Smooth muscle cell (in vitro differentiated cells): ENCODE results near the gene SPRYD7. TPM values are rescaled to one million over a fixed set of nuclear protein-coding genes. Genes with fewer than 3 reads are reported as not detected.

Source experiments
- DNase-seq: peaks from one replicate; lab custom pipeline; 2025; ENCODE audit not compliant: unreplicated experiment; lab: John Stamatoyannopoulos, UW
- H2AFZ ChIP-seq: fragments of 200-600 bp; sonication (generic); 2 replicates; pipeline ENCODE4 v1.6.0; 2016; ENCODE audit warnings: antibody characterized with exemption, low read depth, mild to moderate bottlenecking
- H3F3A ChIP-seq: fragments of 200-600 bp; sonication (generic); 2 replicates; pipeline ENCODE4 v1.6.0; 2017; ENCODE audit warnings: antibody characterized with exemption, low read depth
- H3K27ac ChIP-seq: fragments of 200-600 bp; sonication (generic); 2 replicates; pipeline ENCODE4 v1.5.1; 2016; ENCODE audit warnings: low read depth, mild to moderate bottlenecking
- H3K27me3 ChIP-seq: fragments of 200-600 bp; sonication (generic); 2 replicates; pipeline ENCODE4 v1.6.1; 2016; ENCODE audit warnings: low read depth, mild to moderate bottlenecking
- H3K36me3 ChIP-seq: fragments of 200-600 bp; sonication (generic); 2 replicates; pipeline ENCODE4 v1.5.1; 2016; ENCODE audit warnings: low read depth
- H3K4me1 ChIP-seq: fragments of 200-600 bp; sonication (generic); 2 replicates; pipeline ENCODE4 v1.5.1; 2016; ENCODE audit warnings: low read depth
- H3K4me2 ChIP-seq: fragments of 200-600 bp; sonication (generic); 2 replicates; pipeline ENCODE4 v1.6.0; 2016; ENCODE audit warnings: mild to moderate bottlenecking
- H3K4me3 ChIP-seq: fragments of 200-600 bp; sonication (generic); 2 replicates; pipeline ENCODE4 v1.5.1; 2016; ENCODE audit warnings: mild to moderate bottlenecking
- H3K79me2 ChIP-seq: fragments of 200-600 bp; sonication (generic); 2 replicates; pipeline ENCODE4 v1.6.0; 2016; ENCODE audit warnings: low read depth, mild to moderate bottlenecking
- H3K9ac ChIP-seq: fragments of 200-600 bp; sonication (generic); 2 replicates; pipeline ENCODE4 v1.6.0; 2016; ENCODE audit warnings: low read depth
- H3K9me3 ChIP-seq: fragments of 200-600 bp; sonication (generic); replicated peaks from 2 replicates; pipeline ENCODE4 v1.5.1; 2016; ENCODE audit warnings: low read depth
- H4K20me1 ChIP-seq: fragments of 200-600 bp; sonication (generic); 2 replicates; pipeline ENCODE4 v1.6.0; 2016; ENCODE audit warnings: low read depth
- WGBS: methylation state at CpG from one replicate; pipeline ENCODE4 v1.1.7; 2016; ENCODE audit warnings: low lambda C conversion rate; 5-methylcytosine and 5-hydroxymethylcytosine counted together
- polyA plus RNA-seq: library from polyadenylated mRNA; unstranded; fragments of >200 nt; fragmentation: Nextera tagmentation; extraction: Ambion mirVana; gene quantifications from 2 replicates; pipeline ENCODE4 v1.2.1, GENCODE V29; 2016
- total RNA-seq: library from RNA; depleted of rRNA; stranded (reverse); fragments of >200 nt; gene quantifications from 2 replicates; pipeline ENCODE4 v1.2.3, GENCODE V29; 2014
- TF ChIP-seq, protein P1 (sequence below): fragments of 200-600 bp; sonication (generic); IDR thresholded peaks from 2 replicates; pipeline ENCODE4 v1.5.1; 2017; ENCODE audit warnings: borderline replicate concordance, mild to moderate bottlenecking, antibody characterized with exemption; ENCODE audit not compliant: insufficient read depth, poor library complexity, severe bottlenecking

SPRYD7 gene
- total and polyA plus RNA-seq, 2 experiments from 2014 or later: 8.1 to 16.1 TPM

DNA sequence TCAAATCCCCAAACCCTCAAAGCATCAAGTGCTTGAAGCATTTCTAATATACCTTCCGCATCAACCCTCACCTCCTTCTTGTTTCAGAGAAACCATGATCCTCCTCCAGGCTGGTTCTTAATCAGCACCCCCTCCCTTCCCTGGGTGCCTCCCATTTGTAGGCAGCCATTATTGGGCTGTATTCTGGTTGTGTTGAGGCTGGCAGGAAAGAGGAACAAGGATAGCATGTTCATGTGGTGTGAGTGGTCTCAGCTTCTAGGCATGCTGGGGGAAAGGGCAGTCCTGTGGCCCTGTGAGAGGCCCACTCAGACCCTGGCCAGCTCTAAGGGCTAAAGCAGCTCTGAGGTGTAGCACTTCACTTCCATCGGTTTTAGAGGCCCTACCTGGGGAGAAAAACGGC, 41.9 kb upstream of the SPRYD7 start:
- DNase-seq: no peak
- H3K4me2 ChIP-seq: no peak overlapping the region
- no peak overlapping the region for H3K27ac ChIP-seq
- no peaks in the 10 kb centered on the region for H3K79me2 ChIP-seq
- 91% methylated on average over 3 of the region's 3 CpGs for WGBS
- H3K4me3 ChIP-seq: no peak overlapping the region
- H2AFZ ChIP-seq: no peak overlapping the region
- no peaks in the 10 kb centered on the region for H3K4me1 ChIP-seq
- no peaks in the 10 kb centered on the region for H3F3A ChIP-seq
- no peak overlapping the region for H3K9ac ChIP-seq
- no peaks in the 10 kb centered on the region for H4K20me1 ChIP-seq
- no peaks in the 10 kb centered on the region for H3K27me3 ChIP-seq
- no peaks in the 10 kb centered on the region for H3K9me3 ChIP-seq
- no peaks in the 10 kb centered on the region for H3K36me3 ChIP-seq
- TF ChIP-seq, protein P1, sequence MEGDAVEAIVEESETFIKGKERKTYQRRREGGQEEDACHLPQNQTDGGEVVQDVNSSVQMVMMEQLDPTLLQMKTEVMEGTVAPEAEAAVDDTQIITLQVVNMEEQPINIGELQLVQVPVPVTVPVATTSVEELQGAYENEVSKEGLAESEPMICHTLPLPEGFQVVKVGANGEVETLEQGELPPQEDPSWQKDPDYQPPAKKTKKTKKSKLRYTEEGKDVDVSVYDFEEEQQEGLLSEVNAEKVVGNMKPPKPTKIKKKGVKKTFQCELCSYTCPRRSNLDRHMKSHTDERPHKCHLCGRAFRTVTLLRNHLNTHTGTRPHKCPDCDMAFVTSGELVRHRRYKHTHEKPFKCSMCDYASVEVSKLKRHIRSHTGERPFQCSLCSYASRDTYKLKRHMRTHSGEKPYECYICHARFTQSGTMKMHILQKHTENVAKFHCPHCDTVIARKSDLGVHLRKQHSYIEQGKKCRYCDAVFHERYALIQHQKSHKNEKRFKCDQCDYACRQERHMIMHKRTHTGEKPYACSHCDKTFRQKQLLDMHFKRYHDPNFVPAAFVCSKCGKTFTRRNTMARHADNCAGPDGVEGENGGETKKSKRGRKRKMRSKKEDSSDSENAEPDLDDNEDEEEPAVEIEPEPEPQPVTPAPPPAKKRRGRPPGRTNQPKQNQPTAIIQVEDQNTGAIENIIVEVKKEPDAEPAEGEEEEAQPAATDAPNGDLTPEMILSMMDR: no peak

DNA sequence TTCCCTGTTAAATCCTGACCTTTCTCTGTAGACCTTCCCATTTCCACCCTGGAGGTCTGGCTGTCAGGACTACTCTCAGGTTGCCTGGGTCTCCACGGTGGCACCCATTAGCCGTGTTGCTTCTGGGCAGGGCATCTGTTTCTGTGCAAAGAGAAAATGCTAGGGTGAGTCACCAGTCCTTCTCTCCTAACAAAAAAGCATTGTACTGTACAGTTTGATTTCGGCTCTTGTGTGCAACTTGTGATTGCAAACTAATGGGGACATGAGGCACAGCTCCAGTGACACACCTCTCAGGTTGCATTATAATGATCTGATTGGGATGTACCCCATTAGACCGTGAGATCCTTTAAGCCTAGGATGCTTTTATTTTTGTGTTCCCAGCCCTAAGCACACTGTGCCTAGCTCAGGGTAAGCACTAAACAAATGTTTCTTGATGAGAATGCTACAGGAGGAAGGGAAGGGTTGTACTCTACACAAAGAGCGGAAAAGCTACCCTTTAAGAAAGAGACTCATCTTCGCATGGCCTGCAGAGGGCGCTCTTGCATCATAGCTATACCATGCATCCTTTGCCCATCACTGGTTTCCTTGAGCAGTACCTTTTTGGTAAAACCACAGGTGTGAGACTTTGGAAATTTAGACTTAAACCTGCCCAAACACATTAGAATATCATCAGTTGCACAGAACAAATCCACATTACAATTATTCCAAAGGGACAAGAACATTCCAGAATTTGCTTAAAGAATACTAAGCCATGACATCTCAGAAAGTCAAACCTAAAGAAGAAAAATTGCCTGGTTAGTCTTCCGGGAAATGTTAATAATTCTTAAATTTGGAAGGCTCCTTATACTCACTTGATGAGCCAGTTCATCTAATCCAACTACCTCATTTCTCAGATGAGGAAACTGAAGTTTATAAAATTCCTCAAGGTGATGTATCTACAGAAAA, 40.4 kb upstream of the SPRYD7 start:
- Histone ChIP-seq H2AFZ (no peak overlapping the region), H3K27ac (no peak overlapping the region), H3K9me3 (no peaks in the 10 kb centered on the region), H4K20me1 (no peaks in the 10 kb centered on the region), H3K79me2 (no peaks in the 10 kb centered on the region), H3K9ac (no peak overlapping the region), H3K27me3 (no peaks in the 10 kb centered on the region), H3K36me3 (no peaks in the 10 kb centered on the region), H3K4me2 (no peak overlapping the region), H3F3A (no peaks in the 10 kb centered on the region), H3K4me3 (no peak overlapping the region), H3K4me1 (no peaks in the 10 kb centered on the region)
- TF ChIP-seq, protein P1: peak; percentile 92
- peak; percentile 1 for DNase-seq
- 48% methylated on average over 8 of the region's 8 CpGs for WGBS

DNA sequence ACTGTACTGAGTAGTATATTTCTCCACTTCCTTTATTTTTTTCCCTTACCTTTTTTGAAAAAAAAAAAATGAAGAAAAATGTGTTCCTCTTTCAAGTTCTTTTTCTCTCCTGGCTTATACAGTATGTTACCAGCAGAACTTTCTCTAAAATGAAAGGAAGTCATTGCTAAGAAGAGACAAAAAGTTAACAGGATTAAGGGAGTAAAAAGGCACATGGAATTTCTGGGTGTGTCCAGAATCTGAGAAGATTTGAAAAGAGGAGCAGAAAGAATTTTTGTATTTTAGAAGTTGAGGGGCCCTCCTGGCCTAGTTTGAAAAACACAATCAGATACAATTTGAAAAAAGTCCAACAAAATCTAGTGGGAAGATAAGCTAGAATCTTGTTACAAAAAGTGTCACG, 39.7 kb upstream of the SPRYD7 start:
- Histone ChIP-seq H3K4me1 (no peaks in the 10 kb centered on the region), H3F3A (no peaks in the 10 kb centered on the region), H3K36me3 (no peaks in the 10 kb centered on the region), H3K27ac (no peak overlapping the region), H3K9ac (no peak overlapping the region), H3K4me2 (no peak overlapping the region), H4K20me1 (no peaks in the 10 kb centered on the region), H3K27me3 (no peaks in the 10 kb centered on the region), H3K4me3 (no peak overlapping the region), H2AFZ (no peak overlapping the region), H3K9me3 (no peaks in the 10 kb centered on the region), H3K79me2 (no peaks in the 10 kb centered on the region)
- DNase-seq: no peak
- TF ChIP-seq, protein P1: no peak
- 96% methylated on average over 1 of the region's 1 CpG for WGBS
